Osteocyte (in vitro differentiated cells): ENCODE data around the gene ZNF100. TPM values are rescaled to one million over a fixed set of nuclear protein-coding genes. Genes with fewer than 3 reads are reported as not detected.

Source experiments
- DNase-seq: peaks from one replicate; pipeline ENCODE4 v3.0.0; 2021; ENCODE audit warnings: mixed read lengths; ENCODE audit not compliant: unreplicated experiment; ENCODE audit errors: extremely low spot score
- H3K27ac Mint-ChIP-seq: one replicate; pipeline ENCODE4 v1.8.0; 2021; ENCODE audit warnings: mild to moderate bottlenecking, mixed read lengths; ENCODE audit not compliant: unreplicated experiment
- H3K27me3 Mint-ChIP-seq: one replicate; pipeline ENCODE4 v1.8.0; 2021; ENCODE audit warnings: mixed read lengths; ENCODE audit not compliant: unreplicated experiment
- H3K36me3 Mint-ChIP-seq: one replicate; pipeline ENCODE4 v1.8.0; 2021; ENCODE audit warnings: mixed read lengths; ENCODE audit not compliant: unreplicated experiment
- H3K4me1 Mint-ChIP-seq: one replicate; pipeline ENCODE4 v1.8.0; 2021; ENCODE audit warnings: mixed read lengths; ENCODE audit not compliant: unreplicated experiment
- H3K4me3 Mint-ChIP-seq: one replicate; pipeline ENCODE4 v1.8.0; 2021; ENCODE audit warnings: mild to moderate bottlenecking, moderate library complexity, mixed read lengths; ENCODE audit not compliant: unreplicated experiment
- H3K9me3 Mint-ChIP-seq: one replicate; pipeline ENCODE4 v1.8.0; 2021; ENCODE audit warnings: mixed read lengths; ENCODE audit not compliant: unreplicated experiment
- CTCF ChIP-seq: fragments of 200-600 bp; sonication (generic); IDR thresholded peaks from 2 replicates; pipeline ENCODE4 v1.5.0; 2021; ENCODE audit warnings: antibody characterized with exemption, mild to moderate bottlenecking, moderate library complexity
- total RNA-seq: library from RNA; stranded (reverse); gene quantifications from 2 replicates; pipeline ENCODE4 v1.2.1, GENCODE V29; 2021

Gene ZNF100
- total RNA-seq, 1 donor from 2014 or later: 8.8 TPM

DNA sequence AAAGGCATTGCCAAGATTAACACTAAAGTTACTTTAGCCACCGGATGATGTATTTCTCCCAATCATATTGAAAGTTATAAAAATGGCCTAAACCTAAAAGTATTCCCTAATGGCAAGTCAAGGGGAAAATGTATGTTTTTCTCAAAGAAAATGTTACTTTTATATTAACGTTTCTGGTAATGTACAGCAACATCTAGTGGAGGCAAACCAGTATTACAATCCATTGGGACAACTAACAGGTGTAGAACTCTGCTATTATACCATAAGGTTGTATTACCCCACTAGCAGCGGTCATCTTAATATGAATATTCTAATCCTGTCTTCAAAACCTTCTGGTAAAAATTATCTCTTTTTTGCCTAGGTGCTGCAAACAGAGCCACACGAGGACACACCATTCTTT is 69.2 kb downstream of the ZNF100 start:
- DNase-seq: no peak
- Mint-ChIP-seq H3K4me1 (no peaks in the 10 kb centered on the region), H3K27ac (no peak overlapping the region), H3K4me3 (no peak overlapping the region), H3K36me3 (no peaks in the 10 kb centered on the region), H3K9me3 (peaks cover 27% of the 10 kb centered on the region), H3K27me3 (no peaks in the 10 kb centered on the region)
- TF ChIP-seq CTCF: peak; percentile 38

GRCh38 chr19:21697698-21698097 is 69.7 kb downstream of the ZNF100 start:
- TF ChIP-seq CTCF: no peak
- Mint-ChIP-seq H3K36me3 (no peaks in the 10 kb centered on the region), H3K9me3 (peaks cover 32% of the 10 kb centered on the region), H3K27ac (no peak overlapping the region), H3K4me1 (no peaks in the 10 kb centered on the region), H3K4me3 (no peak overlapping the region), H3K27me3 (no peaks in the 10 kb centered on the region)
- no peak for DNase-seq

- no peaks in the 10 kb centered on the region for H3K4me1 Mint-ChIP-seq
- no peak for DNase-seq
- H3K27me3 Mint-ChIP-seq: no peaks in the 10 kb centered on the region
- peaks cover 40% of the 10 kb centered on the region for H3K9me3 Mint-ChIP-seq
- H3K36me3 Mint-ChIP-seq: no peaks in the 10 kb centered on the region
- no peak overlapping the region for H3K27ac Mint-ChIP-seq
- TF ChIP-seq CTCF: no peak
- no peak overlapping the region for H3K4me3 Mint-ChIP-seq
Observed at GRCh38 chr19:21694171-21694906, 73.0 kb downstream of the ZNF100 start.

DNA sequence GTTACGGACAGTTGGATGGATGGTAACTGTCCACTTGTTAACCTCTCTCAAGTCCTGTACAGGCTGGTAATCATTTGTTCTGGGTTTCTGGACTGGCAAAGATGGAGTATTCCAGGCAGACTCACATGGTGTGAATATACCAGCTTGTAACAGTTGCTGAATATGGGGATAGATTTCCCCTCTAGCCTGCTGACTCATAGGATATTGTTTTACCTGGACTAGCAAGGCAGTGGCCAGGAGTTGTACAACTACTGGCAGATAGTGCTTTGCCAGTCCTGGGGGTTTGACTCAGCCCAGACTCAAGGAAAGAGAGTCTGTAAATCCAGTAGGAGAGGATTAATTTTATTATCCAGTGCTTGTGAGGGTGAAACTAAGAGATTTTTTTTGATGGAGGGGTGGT is 74.0 kb downstream of the ZNF100 start:
- H3K9me3 Mint-ChIP-seq: peaks cover 50% of the 10 kb centered on the region
- H3K4me3 Mint-ChIP-seq: no peak overlapping the region
- no peaks in the 10 kb centered on the region for H3K36me3 Mint-ChIP-seq
- no peaks in the 10 kb centered on the region for H3K27me3 Mint-ChIP-seq
- no peak for DNase-seq
- TF ChIP-seq CTCF: no peak
- H3K4me1 Mint-ChIP-seq: no peaks in the 10 kb centered on the region
- no peak overlapping the region for H3K27ac Mint-ChIP-seq

DNA sequence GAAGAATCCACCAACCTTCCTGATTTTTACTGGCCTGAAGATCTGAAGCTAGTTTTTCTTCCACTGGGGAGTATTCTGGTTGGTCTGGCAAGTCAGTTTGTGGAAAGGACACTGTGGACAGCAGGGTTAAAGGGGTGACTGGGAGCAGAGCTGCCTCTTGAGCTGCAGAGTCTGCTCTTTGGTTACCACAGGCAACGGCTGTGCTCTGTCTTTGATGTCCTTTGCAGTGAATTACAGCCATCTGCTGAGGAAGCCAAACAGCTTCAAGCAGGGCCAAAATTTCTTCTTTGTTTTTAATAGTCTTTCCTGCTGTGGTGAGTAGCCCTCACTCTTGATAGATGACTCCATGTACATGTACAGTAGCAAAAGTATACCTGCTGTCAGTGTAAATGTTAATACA is 75.7 kb downstream of the ZNF100 start:
- Mint-ChIP-seq H3K9me3 (peaks cover 54% of the 10 kb centered on the region), H3K27ac (no peak overlapping the region), H3K36me3 (no peaks in the 10 kb centered on the region), H3K4me1 (no peaks in the 10 kb centered on the region), H3K4me3 (no peak overlapping the region), H3K27me3 (no peaks in the 10 kb centered on the region)
- no peak for TF ChIP-seq CTCF
- no peak for DNase-seq
